HEK293 (cell line): Measurements from ENCODE around the gene ZNF274.

ENCODE experiments used
- BCL11A ChIP-seq: fragments of 450-650 bp; formaldehyde crosslinking; IDR thresholded peaks from 2 replicates; pipeline ENCODE4 v1.5.1; 2016; ENCODE audit warnings: low read depth, missing biosample characterization, missing genetic modification characterization
- GFI1B ChIP-seq: fragments of 450-650 bp; formaldehyde crosslinking; IDR thresholded peaks from 2 replicates; pipeline ENCODE4 v1.5.1; 2016; ENCODE audit warnings: missing biosample characterization, missing genetic modification characterization
- GLI2 ChIP-seq: fragments of 450-650 bp; formaldehyde crosslinking; IDR thresholded peaks from 2 replicates; pipeline ENCODE4; 2017; ENCODE audit warnings: missing biosample characterization, missing genetic modification characterization, low read depth, borderline replicate concordance
- IKZF3 ChIP-seq: fragments of 450-650 bp; IDR thresholded peaks from 2 replicates; pipeline ENCODE4 v1.5.0; 2018; ENCODE audit warnings: missing biosample characterization, mild to moderate bottlenecking, missing genetic modification characterization, moderate library complexity
- SALL2 ChIP-seq: fragments of 450-650 bp; formaldehyde crosslinking; IDR thresholded peaks from 2 replicates; pipeline ENCODE4 v1.5.0; 2017; ENCODE audit warnings: missing biosample characterization, mild to moderate bottlenecking, missing genetic modification characterization, borderline replicate concordance
- SETDB1 ChIP-seq: IDR thresholded peaks from one replicate; pipeline ENCODE4 v1.6.1; 2017; ENCODE audit warnings: mild to moderate bottlenecking, low read length, moderate library complexity, mixed read lengths; ENCODE audit not compliant: insufficient read length
- TCF7L2 ChIP-seq: IDR thresholded peaks from 2 replicates; pipeline ENCODE4 v1.6.1; 2011; ENCODE audit warnings: low read depth, mild to moderate bottlenecking, inconsistent platforms, low read length, moderate library complexity, borderline replicate concordance
- ZNF114 ChIP-seq: fragments of 450-650 bp; formaldehyde crosslinking; IDR thresholded peaks from 2 replicates; pipeline ENCODE4 v1.5.0; 2017; ENCODE audit warnings: missing biosample characterization, missing genetic modification characterization
- ZNF133 ChIP-seq: fragments of 450-650 bp; formaldehyde crosslinking; IDR thresholded peaks from 2 replicates; pipeline ENCODE4 v1.5.1; 2016; ENCODE audit warnings: missing biosample characterization, missing genetic modification characterization
- ZNF184 ChIP-seq: fragments of 450-650 bp; IDR thresholded peaks from 2 replicates; pipeline ENCODE4 v1.5.1; 2018; ENCODE audit warnings: missing biosample characterization, mild to moderate bottlenecking, missing genetic modification characterization
- ZNF350 ChIP-seq: fragments of 450-650 bp; formaldehyde crosslinking; IDR thresholded peaks from 2 replicates; pipeline ENCODE4 v1.5.0; 2017; ENCODE audit warnings: missing biosample characterization, mild to moderate bottlenecking, missing genetic modification characterization
- ZNF362 ChIP-seq: fragments of 450-650 bp; formaldehyde crosslinking; IDR thresholded peaks from 2 replicates; pipeline ENCODE4 v1.5.1; 2016; ENCODE audit warnings: missing biosample characterization, missing genetic modification characterization
- ZNF488 ChIP-seq: fragments of 450-650 bp; formaldehyde crosslinking; IDR thresholded peaks from 2 replicates; pipeline ENCODE4 v1.5.1; 2016; ENCODE audit warnings: missing biosample characterization, missing genetic modification characterization
- ZNF529 ChIP-seq: fragments of 450-650 bp; formaldehyde crosslinking; IDR thresholded peaks from 2 replicates; pipeline ENCODE4 v1.5.1; 2017; ENCODE audit warnings: missing genetic modification characterization, missing biosample characterization; ENCODE audit not compliant: insufficient replicate concordance
- ZNF530 ChIP-seq: fragments of 450-650 bp; formaldehyde crosslinking; IDR thresholded peaks from 2 replicates; pipeline ENCODE4 v1.5.1; 2016; ENCODE audit warnings: low read depth, missing biosample characterization, missing genetic modification characterization
- ZNF571 ChIP-seq: fragments of 450-650 bp; formaldehyde crosslinking; IDR thresholded peaks from 2 replicates; pipeline ENCODE4 v1.5.0; 2017; ENCODE audit warnings: missing biosample characterization, missing genetic modification characterization
- ZNF600 ChIP-seq: fragments of 450-650 bp; formaldehyde crosslinking; IDR thresholded peaks from 2 replicates; pipeline ENCODE4 v1.5.1; 2016; ENCODE audit warnings: missing biosample characterization, missing genetic modification characterization
- ZNF610 ChIP-seq: fragments of 450-650 bp; formaldehyde crosslinking; IDR thresholded peaks from 2 replicates; pipeline ENCODE4 v1.5.1; 2016; ENCODE audit warnings: missing biosample characterization, missing genetic modification characterization, borderline replicate concordance
- ZNF626 ChIP-seq: fragments of 450-650 bp; sonication (Bioruptor Pico); formaldehyde crosslinking; IDR thresholded peaks from 2 replicates; pipeline ENCODE4 v1.5.1; 2018; ENCODE audit warnings: missing biosample characterization, missing genetic modification characterization, inconsistent platforms
- ZNF777 ChIP-seq: fragments of 450-650 bp; formaldehyde crosslinking; IDR thresholded peaks from 2 replicates; pipeline ENCODE4 v1.5.1; 2017; ENCODE audit warnings: missing biosample characterization, missing genetic modification characterization, borderline replicate concordance
- ZNF837 ChIP-seq: fragments of 450-650 bp; formaldehyde crosslinking; IDR thresholded peaks from 2 replicates; pipeline ENCODE4 v1.5.1; 2016; ENCODE audit warnings: missing biosample characterization, missing genetic modification characterization
- TF ChIP-seq, protein P1 (sequence below): fragments of 450-650 bp; formaldehyde crosslinking; IDR thresholded peaks from 2 replicates; pipeline ENCODE4 v1.5.1; 2016; ENCODE audit warnings: missing biosample characterization, missing genetic modification characterization
- TF ChIP-seq, protein P2 (sequence below): fragments of 450-650 bp; formaldehyde crosslinking; IDR thresholded peaks from 2 replicates; pipeline ENCODE4 v1.5.1; 2016; ENCODE audit warnings: missing biosample characterization, missing genetic modification characterization, borderline replicate concordance
- TF ChIP-seq, protein P3 (sequence below): fragments of 450-650 bp; formaldehyde crosslinking; IDR thresholded peaks from 2 replicates; pipeline ENCODE4 v1.5.1; 2016; ENCODE audit warnings: missing biosample characterization, missing genetic modification characterization
- TF ChIP-seq, protein P4 (sequence below): fragments of 450-650 bp; IDR thresholded peaks from 2 replicates; pipeline ENCODE4 v1.5.1; 2018; ENCODE audit warnings: missing biosample characterization, missing genetic modification characterization

The ZNF274 gene

GRCh38 chr19:58252102-58252685 lies 69.3 kb downstream of the ZNF274 start (continued):
- 0 out of 2 replicates have a peak, but pooled peaks have one; percentile 12 for TF ChIP-seq ZNF626 (tag by site-specific recombination)
- TF ChIP-seq ZNF571 = no peak
- no peak for TF ChIP-seq GFI1B (tag by site-specific recombination)
- peak; percentile 64; the same call in 1 of the 2 replicates for TF ChIP-seq ZNF350
- TF ChIP-seq ZNF133 = 0 out of 2 replicates have a peak, but pooled peaks have one; percentile 28
- TF ChIP-seq, protein P1, sequence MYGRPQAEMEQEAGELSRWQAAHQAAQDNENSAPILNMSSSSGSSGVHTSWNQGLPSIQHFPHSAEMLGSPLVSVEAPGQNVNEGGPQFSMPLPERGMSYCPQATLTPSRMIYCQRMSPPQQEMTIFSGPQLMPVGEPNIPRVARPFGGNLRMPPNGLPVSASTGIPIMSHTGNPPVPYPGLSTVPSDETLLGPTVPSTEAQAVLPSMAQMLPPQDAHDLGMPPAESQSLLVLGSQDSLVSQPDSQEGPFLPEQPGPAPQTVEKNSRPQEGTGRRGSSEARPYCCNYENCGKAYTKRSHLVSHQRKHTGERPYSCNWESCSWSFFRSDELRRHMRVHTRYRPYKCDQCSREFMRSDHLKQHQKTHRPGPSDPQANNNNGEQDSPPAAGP (tag by site-specific recombination) = no peak
- no peak for TF ChIP-seq BCL11A
- no peak for TF ChIP-seq ZNF837
- TF ChIP-seq ZNF600 = no peak
- 0 out of 2 replicates have a peak, but pooled peaks have one; percentile 36 for TF ChIP-seq ZNF184 (tag by site-specific recombination)
- no peak for TF ChIP-seq ZNF114 (tag by site-specific recombination)
- TF ChIP-seq, protein P2, sequence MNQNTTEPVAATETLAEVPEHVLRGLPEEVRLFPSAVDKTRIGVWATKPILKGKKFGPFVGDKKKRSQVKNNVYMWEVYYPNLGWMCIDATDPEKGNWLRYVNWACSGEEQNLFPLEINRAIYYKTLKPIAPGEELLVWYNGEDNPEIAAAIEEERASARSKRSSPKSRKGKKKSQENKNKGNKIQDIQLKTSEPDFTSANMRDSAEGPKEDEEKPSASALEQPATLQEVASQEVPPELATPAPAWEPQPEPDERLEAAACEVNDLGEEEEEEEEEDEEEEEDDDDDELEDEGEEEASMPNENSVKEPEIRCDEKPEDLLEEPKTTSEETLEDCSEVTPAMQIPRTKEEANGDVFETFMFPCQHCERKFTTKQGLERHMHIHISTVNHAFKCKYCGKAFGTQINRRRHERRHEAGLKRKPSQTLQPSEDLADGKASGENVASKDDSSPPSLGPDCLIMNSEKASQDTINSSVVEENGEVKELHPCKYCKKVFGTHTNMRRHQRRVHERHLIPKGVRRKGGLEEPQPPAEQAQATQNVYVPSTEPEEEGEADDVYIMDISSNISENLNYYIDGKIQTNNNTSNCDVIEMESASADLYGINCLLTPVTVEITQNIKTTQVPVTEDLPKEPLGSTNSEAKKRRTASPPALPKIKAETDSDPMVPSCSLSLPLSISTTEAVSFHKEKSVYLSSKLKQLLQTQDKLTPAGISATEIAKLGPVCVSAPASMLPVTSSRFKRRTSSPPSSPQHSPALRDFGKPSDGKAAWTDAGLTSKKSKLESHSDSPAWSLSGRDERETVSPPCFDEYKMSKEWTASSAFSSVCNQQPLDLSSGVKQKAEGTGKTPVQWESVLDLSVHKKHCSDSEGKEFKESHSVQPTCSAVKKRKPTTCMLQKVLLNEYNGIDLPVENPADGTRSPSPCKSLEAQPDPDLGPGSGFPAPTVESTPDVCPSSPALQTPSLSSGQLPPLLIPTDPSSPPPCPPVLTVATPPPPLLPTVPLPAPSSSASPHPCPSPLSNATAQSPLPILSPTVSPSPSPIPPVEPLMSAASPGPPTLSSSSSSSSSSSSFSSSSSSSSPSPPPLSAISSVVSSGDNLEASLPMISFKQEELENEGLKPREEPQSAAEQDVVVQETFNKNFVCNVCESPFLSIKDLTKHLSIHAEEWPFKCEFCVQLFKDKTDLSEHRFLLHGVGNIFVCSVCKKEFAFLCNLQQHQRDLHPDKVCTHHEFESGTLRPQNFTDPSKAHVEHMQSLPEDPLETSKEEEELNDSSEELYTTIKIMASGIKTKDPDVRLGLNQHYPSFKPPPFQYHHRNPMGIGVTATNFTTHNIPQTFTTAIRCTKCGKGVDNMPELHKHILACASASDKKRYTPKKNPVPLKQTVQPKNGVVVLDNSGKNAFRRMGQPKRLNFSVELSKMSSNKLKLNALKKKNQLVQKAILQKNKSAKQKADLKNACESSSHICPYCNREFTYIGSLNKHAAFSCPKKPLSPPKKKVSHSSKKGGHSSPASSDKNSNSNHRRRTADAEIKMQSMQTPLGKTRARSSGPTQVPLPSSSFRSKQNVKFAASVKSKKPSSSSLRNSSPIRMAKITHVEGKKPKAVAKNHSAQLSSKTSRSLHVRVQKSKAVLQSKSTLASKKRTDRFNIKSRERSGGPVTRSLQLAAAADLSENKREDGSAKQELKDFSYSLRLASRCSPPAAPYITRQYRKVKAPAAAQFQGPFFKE (tag by site-specific recombination) = no peak
- TF ChIP-seq ZNF610 (tag by site-specific recombination) = 0 out of 2 replicates have a peak, but pooled peaks have one; percentile 52
- no peak for TF ChIP-seq SALL2 (tag by site-specific recombination)
- TF ChIP-seq TCF7L2 = no peak
- no peak for TF ChIP-seq IKZF3 (tag by site-specific recombination)
- TF ChIP-seq, protein P3, sequence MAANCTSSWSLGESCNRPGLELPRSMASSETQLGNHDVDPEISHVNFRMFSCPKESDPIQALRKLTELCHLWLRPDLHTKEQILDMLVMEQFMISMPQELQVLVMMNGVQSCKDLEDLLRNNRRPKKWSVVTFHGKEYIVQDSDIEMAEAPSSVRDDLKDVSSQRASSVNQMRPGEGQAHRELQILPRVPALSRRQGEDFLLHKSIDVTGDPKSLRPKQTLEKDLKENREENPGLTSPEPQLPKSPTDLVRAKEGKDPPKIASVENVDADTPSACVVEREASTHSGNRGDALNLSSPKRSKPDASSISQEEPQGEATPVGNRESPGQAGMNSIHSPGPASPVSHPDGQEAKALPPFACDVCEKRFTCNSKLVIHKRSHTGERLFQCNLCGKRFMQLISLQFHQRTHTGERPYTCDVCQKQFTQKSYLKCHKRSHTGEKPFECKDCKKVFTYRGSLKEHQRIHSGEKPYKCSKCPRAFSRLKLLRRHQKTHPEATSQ = no peak
- peak; percentile 100 for TF ChIP-seq SETDB1
- no peak for TF ChIP-seq ZNF777 (tag by site-specific recombination)
- no peak for TF ChIP-seq ZNF530
- TF ChIP-seq, protein P4, sequence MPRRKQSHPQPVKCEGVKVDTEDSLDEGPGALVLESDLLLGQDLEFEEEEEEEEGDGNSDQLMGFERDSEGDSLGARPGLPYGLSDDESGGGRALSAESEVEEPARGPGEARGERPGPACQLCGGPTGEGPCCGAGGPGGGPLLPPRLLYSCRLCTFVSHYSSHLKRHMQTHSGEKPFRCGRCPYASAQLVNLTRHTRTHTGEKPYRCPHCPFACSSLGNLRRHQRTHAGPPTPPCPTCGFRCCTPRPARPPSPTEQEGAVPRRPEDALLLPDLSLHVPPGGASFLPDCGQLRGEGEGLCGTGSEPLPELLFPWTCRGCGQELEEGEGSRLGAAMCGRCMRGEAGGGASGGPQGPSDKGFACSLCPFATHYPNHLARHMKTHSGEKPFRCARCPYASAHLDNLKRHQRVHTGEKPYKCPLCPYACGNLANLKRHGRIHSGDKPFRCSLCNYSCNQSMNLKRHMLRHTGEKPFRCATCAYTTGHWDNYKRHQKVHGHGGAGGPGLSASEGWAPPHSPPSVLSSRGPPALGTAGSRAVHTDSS (tag by site-specific recombination) = no peak
- TF ChIP-seq ZNF529 (tag by site-specific recombination) = peak; percentile 74
- TF ChIP-seq ZNF362 (tag by site-specific recombination) = no peak
- no peak for TF ChIP-seq ZNF488 (tag by site-specific recombination)
- no peak for TF ChIP-seq GLI2 (tag by site-specific recombination)
